Mesangial cell (primary cell): ENCODE measurements around the gene AFDN. TPM values are rescaled to one million over a fixed set of nuclear protein-coding genes. Genes with fewer than 3 reads are reported as not detected.

Experiments
- total RNA-seq: library from RNA; depleted of rRNA; stranded (reverse); fragments of >200 nt; gene quantifications from 2 replicates; pipeline ENCODE4 v1.2.3, GENCODE V29; 2015

Gene AFDN, protein sequence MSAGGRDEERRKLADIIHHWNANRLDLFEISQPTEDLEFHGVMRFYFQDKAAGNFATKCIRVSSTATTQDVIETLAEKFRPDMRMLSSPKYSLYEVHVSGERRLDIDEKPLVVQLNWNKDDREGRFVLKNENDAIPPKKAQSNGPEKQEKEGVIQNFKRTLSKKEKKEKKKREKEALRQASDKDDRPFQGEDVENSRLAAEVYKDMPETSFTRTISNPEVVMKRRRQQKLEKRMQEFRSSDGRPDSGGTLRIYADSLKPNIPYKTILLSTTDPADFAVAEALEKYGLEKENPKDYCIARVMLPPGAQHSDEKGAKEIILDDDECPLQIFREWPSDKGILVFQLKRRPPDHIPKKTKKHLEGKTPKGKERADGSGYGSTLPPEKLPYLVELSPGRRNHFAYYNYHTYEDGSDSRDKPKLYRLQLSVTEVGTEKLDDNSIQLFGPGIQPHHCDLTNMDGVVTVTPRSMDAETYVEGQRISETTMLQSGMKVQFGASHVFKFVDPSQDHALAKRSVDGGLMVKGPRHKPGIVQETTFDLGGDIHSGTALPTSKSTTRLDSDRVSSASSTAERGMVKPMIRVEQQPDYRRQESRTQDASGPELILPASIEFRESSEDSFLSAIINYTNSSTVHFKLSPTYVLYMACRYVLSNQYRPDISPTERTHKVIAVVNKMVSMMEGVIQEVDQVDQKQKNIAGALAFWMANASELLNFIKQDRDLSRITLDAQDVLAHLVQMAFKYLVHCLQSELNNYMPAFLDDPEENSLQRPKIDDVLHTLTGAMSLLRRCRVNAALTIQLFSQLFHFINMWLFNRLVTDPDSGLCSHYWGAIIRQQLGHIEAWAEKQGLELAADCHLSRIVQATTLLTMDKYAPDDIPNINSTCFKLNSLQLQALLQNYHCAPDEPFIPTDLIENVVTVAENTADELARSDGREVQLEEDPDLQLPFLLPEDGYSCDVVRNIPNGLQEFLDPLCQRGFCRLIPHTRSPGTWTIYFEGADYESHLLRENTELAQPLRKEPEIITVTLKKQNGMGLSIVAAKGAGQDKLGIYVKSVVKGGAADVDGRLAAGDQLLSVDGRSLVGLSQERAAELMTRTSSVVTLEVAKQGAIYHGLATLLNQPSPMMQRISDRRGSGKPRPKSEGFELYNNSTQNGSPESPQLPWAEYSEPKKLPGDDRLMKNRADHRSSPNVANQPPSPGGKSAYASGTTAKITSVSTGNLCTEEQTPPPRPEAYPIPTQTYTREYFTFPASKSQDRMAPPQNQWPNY (N-terminal part only)
- total RNA-seq: 30.8 and 51.1 TPM in 2 replicates

DNA sequence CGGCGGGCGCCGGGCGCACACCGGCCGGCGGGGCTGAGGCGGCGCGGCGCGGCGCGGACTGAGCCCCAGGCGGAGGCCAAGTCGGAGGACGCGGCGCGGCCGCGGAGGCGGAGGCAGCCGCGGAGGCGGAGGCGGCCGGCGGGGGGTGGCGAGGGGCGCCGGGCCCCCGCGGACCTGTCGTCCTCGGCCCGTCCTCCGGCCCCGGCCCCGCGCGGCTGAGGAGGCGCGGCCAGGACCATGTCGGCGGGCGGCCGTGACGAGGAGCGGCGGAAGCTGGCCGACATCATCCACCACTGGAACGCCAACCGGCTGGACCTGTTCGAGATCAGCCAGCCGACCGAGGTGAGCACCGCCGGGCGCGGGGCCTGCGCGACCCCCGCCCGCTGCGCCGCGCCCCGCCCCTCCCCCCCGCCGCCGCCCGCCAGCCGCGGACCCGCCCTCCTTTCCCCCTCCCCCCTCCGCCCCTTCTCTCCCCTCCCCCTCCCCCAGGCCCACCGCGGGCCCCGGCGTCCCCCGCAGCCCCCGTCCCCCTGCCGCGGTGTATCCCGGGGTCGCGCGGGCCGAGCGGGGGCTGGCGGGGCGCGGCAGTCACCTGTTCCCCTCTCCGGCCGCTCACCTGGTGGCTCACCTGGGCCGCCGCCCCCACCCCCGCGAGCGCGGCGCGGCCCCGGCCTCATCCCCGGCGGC is at the start of gene AFDN:
Gene AFDN, plus strand, starts transcription at position 16 of the 687 bp plus-strand sequence. Its CDS starts 222 bp downstream, at position 238.

DNA sequence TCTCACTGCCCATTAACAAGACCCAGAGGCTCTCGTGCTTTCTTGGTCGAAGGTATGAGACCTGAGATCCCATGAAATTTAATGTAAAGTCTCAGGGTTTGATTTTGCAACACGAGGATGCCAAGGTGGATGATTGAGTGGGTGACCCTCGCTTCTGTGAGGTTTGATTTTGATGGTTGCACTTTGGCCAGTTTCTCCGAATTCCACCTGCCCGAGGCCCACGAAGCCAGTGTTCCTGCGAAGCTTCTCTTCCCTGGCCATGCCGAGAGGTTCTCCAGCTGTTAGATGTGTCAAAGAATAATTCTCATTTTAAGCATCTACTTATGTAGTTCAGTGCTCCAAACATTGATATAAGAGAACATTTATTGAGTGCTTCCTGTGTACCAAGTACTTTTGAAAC is 170.9 kb downstream of the AFDN start, which contains the start of gene KIF25:
Gene KIF25, plus strand, starts transcription at position 30 of the 400 bp plus-strand sequence. CDS start 31,915 bp downstream, outside the sequence.

Other genes starting within 250 kb of the AFDN start
- not detected in 2 replicates for gene KIF25, start 170.8 kb downstream of the AFDN start, total RNA-seq